SU-DHL-6 (cell line): ENCODE measurements around the gene CAPN5.

Experiments used
- EZH2phosphoT487 ChIP-seq: fragments of 200-600 bp; sonication (generic), shearing (Covaris generic); conservative IDR thresholded peaks from 2 replicates; pipeline ENCODE4 v1.6.1; 2018; ENCODE audit warnings: mild to moderate bottlenecking, antibody characterized with exemption, low read length, moderate library complexity, mixed read lengths
- TF ChIP-seq, protein P1 (sequence below): fragments of 200-600 bp; sonication (generic); IDR thresholded peaks from one replicate; pipeline ENCODE4 v1.5.1; 2017; ENCODE audit warnings: antibody characterized with exemption, mild to moderate bottlenecking, low read length, moderate library complexity; ENCODE audit not compliant: insufficient read depth, poor library complexity, severe bottlenecking

DNA sequence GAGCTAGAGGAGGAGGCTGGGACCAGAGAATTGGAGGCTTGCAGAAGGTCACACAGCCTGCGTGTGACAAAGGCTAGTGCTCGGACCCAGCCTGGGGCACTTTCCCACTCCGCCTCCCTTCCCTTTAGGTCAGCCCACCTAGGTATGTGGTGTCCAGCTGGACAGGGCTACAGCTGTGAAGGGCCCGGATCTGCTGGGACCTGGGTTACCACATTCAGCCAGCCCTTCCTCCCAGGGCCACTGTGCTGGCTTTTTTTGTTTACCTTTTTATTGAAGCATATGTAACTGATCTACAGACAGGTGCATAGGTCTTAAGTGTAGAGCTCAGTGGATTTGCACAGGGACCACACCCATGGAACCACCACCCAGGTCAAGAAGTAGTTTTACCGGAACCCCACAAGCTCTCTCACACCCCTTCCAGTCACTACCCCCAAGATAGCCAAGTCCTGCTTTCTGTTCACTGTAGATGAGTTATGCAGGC, 8.7 kb downstream of the CAPN5 start:
- TF ChIP-seq, protein P1, sequence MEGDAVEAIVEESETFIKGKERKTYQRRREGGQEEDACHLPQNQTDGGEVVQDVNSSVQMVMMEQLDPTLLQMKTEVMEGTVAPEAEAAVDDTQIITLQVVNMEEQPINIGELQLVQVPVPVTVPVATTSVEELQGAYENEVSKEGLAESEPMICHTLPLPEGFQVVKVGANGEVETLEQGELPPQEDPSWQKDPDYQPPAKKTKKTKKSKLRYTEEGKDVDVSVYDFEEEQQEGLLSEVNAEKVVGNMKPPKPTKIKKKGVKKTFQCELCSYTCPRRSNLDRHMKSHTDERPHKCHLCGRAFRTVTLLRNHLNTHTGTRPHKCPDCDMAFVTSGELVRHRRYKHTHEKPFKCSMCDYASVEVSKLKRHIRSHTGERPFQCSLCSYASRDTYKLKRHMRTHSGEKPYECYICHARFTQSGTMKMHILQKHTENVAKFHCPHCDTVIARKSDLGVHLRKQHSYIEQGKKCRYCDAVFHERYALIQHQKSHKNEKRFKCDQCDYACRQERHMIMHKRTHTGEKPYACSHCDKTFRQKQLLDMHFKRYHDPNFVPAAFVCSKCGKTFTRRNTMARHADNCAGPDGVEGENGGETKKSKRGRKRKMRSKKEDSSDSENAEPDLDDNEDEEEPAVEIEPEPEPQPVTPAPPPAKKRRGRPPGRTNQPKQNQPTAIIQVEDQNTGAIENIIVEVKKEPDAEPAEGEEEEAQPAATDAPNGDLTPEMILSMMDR: no peak
- TF ChIP-seq EZH2phosphoT487: no peak
